C4-2B (cell line): ENCODE data around the gene DHX58.
A peak's percentile ranks its signal among the peaks of the same experiment; 100 is the strongest.
"Not testable (repeated sequence)": the region's sequence is repeated elsewhere in the genome, so short reads cannot be mapped to it uniquely, and the experiment has no call there.

Experiments used
- H3K27ac ChIP-seq: fragments of 450-650 bp; 2 replicates; pipeline ENCODE4 v1.5.1; 2017
- ZFX ChIP-seq: fragments of 450-650 bp; IDR thresholded peaks from 2 replicates; pipeline ENCODE4 v1.6.1; 2017
- TF ChIP-seq, protein P1 (sequence below): fragments of 450-650 bp; conservative IDR thresholded peaks from 2 replicates; pipeline ENCODE4 v1.5.1; 2017; ENCODE audit warnings: mild to moderate bottlenecking

DHX58 gene

DNA sequence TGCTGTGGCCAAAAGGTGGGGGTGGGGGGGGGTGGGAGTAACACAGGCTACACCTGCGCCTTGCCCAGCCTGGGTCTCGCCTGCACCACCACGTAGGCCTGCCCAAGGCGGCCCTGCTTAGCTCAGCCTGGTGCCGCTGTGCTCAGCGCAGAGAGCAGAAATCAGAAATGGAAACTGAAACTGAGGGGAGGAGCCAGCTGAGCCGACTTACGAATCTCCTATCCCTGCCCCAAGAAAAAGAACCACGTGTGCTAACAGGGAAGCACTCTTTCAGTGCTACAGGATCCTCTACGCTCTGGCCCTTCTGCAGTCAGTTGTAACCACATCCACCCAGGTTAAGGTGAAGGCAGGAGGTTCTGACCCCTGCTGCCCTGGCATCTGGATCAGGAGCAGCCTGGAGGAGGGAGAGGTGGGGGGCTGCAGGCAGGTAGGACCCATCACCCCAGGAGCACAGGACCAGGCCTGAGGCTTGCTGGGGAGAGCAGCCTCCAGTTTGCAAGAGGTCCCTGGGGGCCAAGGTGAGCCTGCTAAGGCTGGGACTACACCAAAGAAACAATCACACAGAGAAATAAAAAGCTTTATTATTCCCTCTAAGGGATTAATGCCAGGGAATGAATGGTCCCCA is at the start of gene DHX58:
Gene DHX58, minus strand, starts transcription at position 163 of the 625 bp plus-strand sequence. CDS start 822 bp downstream, outside the sequence.
- TF ChIP-seq, protein P1, sequence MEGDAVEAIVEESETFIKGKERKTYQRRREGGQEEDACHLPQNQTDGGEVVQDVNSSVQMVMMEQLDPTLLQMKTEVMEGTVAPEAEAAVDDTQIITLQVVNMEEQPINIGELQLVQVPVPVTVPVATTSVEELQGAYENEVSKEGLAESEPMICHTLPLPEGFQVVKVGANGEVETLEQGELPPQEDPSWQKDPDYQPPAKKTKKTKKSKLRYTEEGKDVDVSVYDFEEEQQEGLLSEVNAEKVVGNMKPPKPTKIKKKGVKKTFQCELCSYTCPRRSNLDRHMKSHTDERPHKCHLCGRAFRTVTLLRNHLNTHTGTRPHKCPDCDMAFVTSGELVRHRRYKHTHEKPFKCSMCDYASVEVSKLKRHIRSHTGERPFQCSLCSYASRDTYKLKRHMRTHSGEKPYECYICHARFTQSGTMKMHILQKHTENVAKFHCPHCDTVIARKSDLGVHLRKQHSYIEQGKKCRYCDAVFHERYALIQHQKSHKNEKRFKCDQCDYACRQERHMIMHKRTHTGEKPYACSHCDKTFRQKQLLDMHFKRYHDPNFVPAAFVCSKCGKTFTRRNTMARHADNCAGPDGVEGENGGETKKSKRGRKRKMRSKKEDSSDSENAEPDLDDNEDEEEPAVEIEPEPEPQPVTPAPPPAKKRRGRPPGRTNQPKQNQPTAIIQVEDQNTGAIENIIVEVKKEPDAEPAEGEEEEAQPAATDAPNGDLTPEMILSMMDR: no peak
- no peak for TF ChIP-seq ZFX
- peak within 1 kb of the TSS; percentile 48 for H3K27ac ChIP-seq

DNA sequence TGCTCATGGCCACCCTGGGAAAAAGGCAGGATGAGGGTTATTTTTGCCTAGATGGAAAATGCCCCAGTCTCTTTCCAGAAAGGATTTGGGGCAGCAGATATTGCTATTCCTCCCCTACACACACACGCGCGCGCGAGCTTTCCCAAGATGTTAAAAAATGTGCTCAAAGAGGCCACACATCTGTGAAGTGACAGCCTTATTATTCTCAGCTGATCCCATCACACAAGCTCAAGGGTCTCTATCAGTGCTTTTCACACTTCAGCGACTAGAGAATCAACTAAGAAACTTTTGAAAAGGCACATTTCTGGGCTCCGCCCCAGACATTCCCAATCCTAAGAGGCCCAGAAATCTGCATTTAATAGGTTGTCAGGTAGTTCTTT is 48.0 kb upstream of the DHX58 start:
- no peak overlapping the region for H3K27ac ChIP-seq
- no peak for TF ChIP-seq ZFX
- TF ChIP-seq, protein P1: no peak

DNA sequence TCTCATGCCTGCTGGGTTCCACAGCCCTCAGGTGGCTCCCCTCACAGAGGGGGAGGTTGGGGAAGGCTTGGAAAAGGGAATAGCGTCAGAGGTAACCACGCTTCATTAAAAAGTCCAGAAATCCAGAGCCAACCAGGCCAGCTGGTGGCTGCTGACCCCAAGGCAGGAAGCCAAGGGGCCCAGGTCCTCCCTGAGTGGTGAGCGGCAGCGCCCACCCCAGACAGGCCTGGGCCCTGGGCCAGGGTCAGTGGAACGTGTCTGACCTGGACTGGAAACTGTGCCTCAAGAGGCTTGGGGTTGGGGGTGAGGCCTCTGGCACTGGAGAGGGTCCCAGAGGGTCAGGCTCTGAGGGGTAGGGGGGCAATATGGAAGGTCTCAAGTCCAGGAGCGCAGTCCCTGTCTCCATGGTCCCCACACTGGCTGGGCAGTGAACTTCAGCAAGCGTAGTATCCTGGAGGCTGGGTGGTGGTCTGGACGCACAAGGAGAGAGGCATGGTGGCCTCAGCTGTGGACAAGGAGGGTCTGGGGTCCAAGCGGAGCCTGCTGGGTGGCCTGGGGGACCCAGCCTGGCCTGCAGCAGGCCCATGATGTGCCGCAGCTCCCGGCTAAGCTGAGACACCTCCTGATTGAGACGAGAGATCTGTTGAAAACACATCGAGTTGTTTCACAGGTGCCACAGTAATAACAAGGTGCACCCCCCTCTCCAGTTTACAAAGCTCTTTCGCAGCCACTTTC is 47.4 kb upstream of the DHX58 start:
- no peak overlapping the region for H3K27ac ChIP-seq

DNA sequence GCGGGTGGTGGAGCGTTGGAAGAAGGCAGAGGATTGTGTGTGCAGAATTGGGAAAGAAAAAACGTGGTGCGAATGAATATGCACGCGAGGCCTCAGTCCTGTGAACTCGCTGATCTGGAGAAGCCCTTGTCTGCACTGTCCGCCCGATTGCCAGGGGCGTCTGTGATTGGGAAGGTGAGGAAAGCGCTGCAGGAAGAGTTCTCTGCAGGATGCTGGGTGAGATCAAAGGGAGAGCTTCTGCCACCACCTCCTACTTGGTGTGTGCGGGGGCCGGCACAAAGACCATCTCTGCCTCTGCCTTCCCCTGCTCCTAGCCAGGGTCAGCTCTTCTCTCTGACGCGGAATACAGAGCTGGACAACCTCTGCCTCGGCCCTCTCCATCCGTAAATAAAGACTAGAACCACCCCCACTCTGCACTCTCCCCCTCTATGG is 43.1 kb upstream of the DHX58 start:
- no peak for TF ChIP-seq ZFX
- TF ChIP-seq, protein P1: no peak
- peak overlapping the region; percentile 96 for H3K27ac ChIP-seq

More for the DNA sequence above, 47.4 kb upstream of the DHX58 start:
- TF ChIP-seq ZFX: no peak
- TF ChIP-seq, protein P1: no peak

DNA sequence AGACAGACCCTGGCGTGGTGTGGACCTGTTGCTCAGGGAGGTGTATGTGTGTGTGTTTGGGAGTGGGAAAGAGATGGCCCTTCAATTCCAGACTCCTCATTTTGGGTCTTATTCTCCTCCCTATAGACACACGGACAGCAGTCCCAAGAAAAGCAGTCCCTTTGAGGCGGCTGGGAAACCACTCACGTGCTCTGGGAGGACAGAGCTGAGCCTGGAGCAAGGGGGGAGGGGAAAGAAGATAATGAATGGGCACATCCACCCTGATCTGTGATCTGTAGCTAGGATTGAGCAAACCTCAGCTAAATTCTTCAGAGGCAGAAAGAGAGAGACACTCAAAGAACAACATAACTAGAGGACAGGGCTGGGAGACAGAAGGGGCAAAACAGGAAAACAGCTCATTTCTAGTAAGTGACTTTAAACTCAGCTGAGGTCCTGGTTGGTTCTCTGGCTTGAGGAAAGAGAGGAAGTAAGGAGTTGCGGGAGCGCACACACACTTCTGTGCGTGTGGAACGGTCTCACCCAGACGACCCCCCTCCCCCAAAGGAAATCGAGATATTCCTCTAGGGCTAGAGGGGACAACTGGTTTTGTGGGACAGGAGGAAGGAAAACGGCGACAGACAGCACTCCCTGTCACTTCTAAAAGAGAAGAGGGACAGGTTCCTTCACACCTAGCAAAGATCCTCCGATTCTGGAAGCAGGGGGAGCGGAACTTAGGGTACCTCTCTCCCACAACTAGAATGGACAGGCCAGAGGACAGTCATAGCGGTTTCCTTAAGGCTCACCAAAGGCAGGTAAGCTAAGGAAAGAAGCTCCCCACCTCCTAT is 41.6 kb upstream of the DHX58 start:
- TF ChIP-seq, protein P1: no peak
- no peak for TF ChIP-seq ZFX
- peak overlapping the region; percentile 96 for H3K27ac ChIP-seq

DNA sequence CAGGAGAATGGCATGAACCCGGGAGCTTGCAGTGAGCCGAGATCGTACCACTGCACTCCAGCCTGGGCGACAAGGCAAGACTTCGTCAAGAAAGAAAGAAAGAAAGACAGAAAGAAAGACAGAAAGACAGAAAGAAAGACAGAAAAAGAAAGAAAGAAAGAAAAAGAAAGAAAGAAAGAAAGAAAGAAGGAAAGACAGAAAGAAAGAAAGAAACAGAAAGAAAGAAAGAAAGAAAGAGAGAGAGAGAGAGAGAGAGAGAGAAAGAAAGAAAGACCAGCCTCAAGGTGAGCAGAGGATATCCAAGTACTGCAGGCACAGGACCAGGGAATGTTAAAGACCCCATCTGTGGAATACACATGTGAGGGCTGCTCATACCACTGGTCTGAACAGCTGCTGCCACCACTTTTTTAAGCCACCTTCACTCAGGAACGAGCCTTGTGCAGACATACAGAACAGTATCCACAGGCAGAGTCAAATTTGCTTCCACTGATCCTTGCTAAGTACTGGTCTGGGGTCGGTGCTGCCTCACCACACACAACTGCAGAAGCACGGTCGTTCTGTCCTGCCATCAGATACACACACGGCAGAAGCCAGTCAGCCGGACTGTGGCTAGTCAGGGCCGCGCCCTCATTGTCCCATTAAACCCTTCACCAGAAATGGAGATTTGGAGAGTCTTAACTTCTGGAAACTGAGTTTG is 34.5 kb upstream of the DHX58 start:
- TF ChIP-seq, protein P1: no peak
- TF ChIP-seq ZFX: no peak

DNA sequence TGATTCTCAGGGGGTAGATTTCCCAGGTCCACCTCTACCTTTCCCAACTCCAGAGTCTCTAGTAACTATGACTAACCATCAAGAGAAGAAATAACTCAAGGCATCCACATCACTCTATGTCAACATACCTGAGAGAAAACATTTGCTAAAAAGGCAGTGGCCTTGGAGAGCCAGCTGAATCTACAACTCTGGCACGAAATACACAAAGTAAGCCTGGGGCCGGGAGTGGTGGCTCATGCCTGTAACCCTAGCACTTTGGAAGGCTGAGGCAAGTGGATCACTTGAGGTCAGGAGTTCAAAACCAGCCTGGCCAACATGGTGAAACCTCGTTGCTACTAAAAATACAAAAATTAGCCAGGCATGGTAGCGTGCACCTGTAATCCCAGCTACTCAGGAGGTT is 30.6 kb upstream of the DHX58 start:
- H3K27ac ChIP-seq: not testable (repeated sequence)

More for the DNA sequence above, 34.5 kb upstream of the DHX58 start:
- H3K27ac ChIP-seq: no peak overlapping the region
